HG03095 (cell line): ENCODE data around the gene MTRFR.

Experiments used
- ATAC-seq: cut with Tn5 transposase; IDR thresholded peaks from one replicate; pipeline ENCODE4 v1.9.1; 2021; ENCODE audit warnings: moderate library complexity; ENCODE audit not compliant: unreplicated experiment

MTRFR gene

GRCh38 chr12:123269896-123270213 lies 36.6 kb downstream of the MTRFR start:
- no peak for ATAC-seq

- ATAC-seq, result peak; percentile 5
These were observed 37.2 kb downstream of the MTRFR start for GRCh38 chr12:123270214-123271000.

GRCh38 chr12:123271001-123271668 lies 37.9 kb downstream of the MTRFR start:
- ATAC-seq, result peak; percentile 55

GRCh38 chr12:123273166-123273565 lies 39.9 kb downstream of the MTRFR start:
- no peak for ATAC-seq

GRCh38 chr12:123278101-123278627 lies 44.9 kb downstream of the MTRFR start:
- peak; percentile 85 for ATAC-seq

- no peak for ATAC-seq
These were observed 47.7 kb downstream of the MTRFR start for GRCh38 chr12:123280971-123281370.

GRCh38 chr12:123282111-123282510 lies 48.9 kb downstream of the MTRFR start:
- no peak for ATAC-seq

- no peak for ATAC-seq
These were observed 50.2 kb downstream of the MTRFR start for GRCh38 chr12:123283461-123283860.

- ATAC-seq, result no peak
These were observed 51.4 kb downstream of the MTRFR start for GRCh38 chr12:123284669-123285068.

- ATAC-seq, result no peak
These were observed 53.6 kb downstream of the MTRFR start for GRCh38 chr12:123286652-123287373.

- ATAC-seq, result no peak
These were observed 55.6 kb downstream of the MTRFR start for GRCh38 chr12:123288751-123289346.

- ATAC-seq, result no peak
These were observed 56.7 kb downstream of the MTRFR start for GRCh38 chr12:123289911-123290310.

- ATAC-seq, result no peak
These were observed 60.0 kb downstream of the MTRFR start for GRCh38 chr12:123293178-123293760.

- ATAC-seq, result no peak
These were observed 71.9 kb downstream of the MTRFR start for GRCh38 chr12:123305136-123305535.

GRCh38 chr12:123306200-123306599 lies 73.0 kb downstream of the MTRFR start:
- no peak for ATAC-seq
